ENCODE data around the gene SHISA9. TPM values are rescaled to one million over a fixed set of nuclear protein-coding genes. Genes with fewer than 3 reads are reported as not detected.

SHISA9 gene
- total and polyA plus RNA-seq, 2 experiments from 2014 or later, result 0.83 to 1.3 TPM

DNA sequence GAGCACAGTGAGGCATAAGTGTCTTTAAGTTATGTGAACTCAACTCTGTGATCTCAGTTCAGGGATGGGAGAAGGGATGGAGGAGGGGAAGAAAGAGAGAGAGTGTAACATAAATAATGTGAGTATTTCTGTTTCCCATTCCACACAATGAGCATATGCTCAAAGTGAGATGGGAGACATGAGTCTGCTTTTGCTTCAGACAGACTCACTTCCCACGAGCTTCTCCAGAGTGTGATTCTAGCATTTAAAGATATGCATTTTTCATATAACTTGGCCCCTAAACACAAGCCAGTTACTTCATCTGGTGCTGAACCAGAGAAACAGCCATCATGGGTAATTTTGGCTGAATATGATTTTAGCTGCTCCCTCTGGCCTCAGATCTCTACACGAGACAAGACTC, 35.0 kb downstream of the SHISA9 start:
- no peaks in the 10 kb centered on the region for H3K4me1 ChIP-seq (ENCODE audit: insufficient read depth)
- TF ChIP-seq EZH2phosphoT487 (IDR thresholded peaks at IDR 0.05; ENCODE audit: low read depth, severe bottlenecking, unreplicated experiment), result no peak
- TF ChIP-seq EZH2 (IDR thresholded peaks at IDR 0.05; ENCODE audit: borderline replicate concordance), result no peak
- TF ChIP-seq, protein P1, sequence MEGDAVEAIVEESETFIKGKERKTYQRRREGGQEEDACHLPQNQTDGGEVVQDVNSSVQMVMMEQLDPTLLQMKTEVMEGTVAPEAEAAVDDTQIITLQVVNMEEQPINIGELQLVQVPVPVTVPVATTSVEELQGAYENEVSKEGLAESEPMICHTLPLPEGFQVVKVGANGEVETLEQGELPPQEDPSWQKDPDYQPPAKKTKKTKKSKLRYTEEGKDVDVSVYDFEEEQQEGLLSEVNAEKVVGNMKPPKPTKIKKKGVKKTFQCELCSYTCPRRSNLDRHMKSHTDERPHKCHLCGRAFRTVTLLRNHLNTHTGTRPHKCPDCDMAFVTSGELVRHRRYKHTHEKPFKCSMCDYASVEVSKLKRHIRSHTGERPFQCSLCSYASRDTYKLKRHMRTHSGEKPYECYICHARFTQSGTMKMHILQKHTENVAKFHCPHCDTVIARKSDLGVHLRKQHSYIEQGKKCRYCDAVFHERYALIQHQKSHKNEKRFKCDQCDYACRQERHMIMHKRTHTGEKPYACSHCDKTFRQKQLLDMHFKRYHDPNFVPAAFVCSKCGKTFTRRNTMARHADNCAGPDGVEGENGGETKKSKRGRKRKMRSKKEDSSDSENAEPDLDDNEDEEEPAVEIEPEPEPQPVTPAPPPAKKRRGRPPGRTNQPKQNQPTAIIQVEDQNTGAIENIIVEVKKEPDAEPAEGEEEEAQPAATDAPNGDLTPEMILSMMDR (IDR thresholded peaks at IDR 0.05; ENCODE audit: poor library complexity), result no peak
- no peaks in the 10 kb centered on the region for H3K79me2 ChIP-seq
- H3K27me3 ChIP-seq, result no peaks in the 10 kb centered on the region
- H3K4me3 ChIP-seq, result no peak overlapping the region
- H3K27ac ChIP-seq, result no peak overlapping the region
- H3K4me2 ChIP-seq, result no peak overlapping the region
- no peak overlapping the region for H2AFZ ChIP-seq
- H4K20me1 ChIP-seq (ENCODE audit: insufficient read depth, poor library complexity, severe bottlenecking), result no peaks in the 10 kb centered on the region
- no peak for DNase-seq (ENCODE audit: low spot score)
- no peaks in the 10 kb centered on the region for H3K9me3 ChIP-seq (ENCODE audit: low read depth)
- no peaks in the 10 kb centered on the region for H3K9me2 ChIP-seq (replicated peaks; ENCODE audit: insufficient read depth)
- H3K36me3 ChIP-seq (replicated peaks; ENCODE audit: insufficient read depth, low read depth), result no peaks in the 10 kb centered on the region
- WGBS (ENCODE audit: low lambda C conversion rate, missing lambda C conversion rate), result 90% methylated on average over 2 of the region's 2 CpGs

- H3K36me3 ChIP-seq (replicated peaks; ENCODE audit: insufficient read depth, low read depth), result no peaks in the 10 kb centered on the region
- no peaks in the 10 kb centered on the region for H3K4me1 ChIP-seq (ENCODE audit: insufficient read depth)
- H3K27ac ChIP-seq, result no peak overlapping the region
- TF ChIP-seq, protein P1 (IDR thresholded peaks at IDR 0.05; ENCODE audit: poor library complexity), result no peak
- TF ChIP-seq EZH2phosphoT487 (IDR thresholded peaks at IDR 0.05; ENCODE audit: low read depth, severe bottlenecking, unreplicated experiment) (no peak), EZH2 (IDR thresholded peaks at IDR 0.05; ENCODE audit: borderline replicate concordance) (no peak)
- no peaks in the 10 kb centered on the region for H3K9me3 ChIP-seq (ENCODE audit: low read depth)
- no peak overlapping the region for H3K4me3 ChIP-seq
- H4K20me1 ChIP-seq (ENCODE audit: insufficient read depth, poor library complexity, severe bottlenecking), result no peaks in the 10 kb centered on the region
- no peak overlapping the region for H3K4me2 ChIP-seq
- no peak overlapping the region for H2AFZ ChIP-seq
- no peak for DNase-seq (ENCODE audit: low spot score)
- no peaks in the 10 kb centered on the region for H3K27me3 ChIP-seq
- H3K79me2 ChIP-seq, result no peaks in the 10 kb centered on the region
- H3K9me2 ChIP-seq (replicated peaks; ENCODE audit: insufficient read depth), result no peaks in the 10 kb centered on the region
- WGBS (ENCODE audit: low lambda C conversion rate, missing lambda C conversion rate), result 80% methylated on average over 3 of the region's 3 CpGs
Observed at GRCh38 chr16:12941896-12942295, 40.5 kb downstream of the SHISA9 start.

DNA sequence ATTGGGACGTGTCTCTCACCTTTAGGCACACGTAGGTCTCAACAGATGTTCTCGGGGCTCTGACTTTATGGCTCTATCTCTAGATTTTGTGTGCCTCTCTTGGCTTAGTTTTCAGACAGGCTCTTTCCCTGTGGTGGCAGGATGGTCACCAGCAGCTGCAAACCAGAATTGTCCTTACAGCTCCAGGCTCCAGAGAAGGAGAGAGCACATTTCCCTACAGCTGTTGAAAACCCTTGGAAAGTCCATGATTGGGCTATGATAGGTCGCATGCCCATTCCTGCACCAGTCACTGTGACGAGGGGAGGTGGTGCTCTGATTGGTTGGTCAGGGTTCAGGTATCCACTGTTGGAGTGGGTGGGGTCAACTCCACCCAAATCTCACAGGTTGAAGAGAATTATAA, 41.5 kb downstream of the SHISA9 start:
- Histone ChIP-seq H3K4me1 (ENCODE audit: insufficient read depth) (no peaks in the 10 kb centered on the region), H3K4me3 (no peak overlapping the region), H3K79me2 (no peaks in the 10 kb centered on the region), H3K9me3 (ENCODE audit: low read depth) (no peaks in the 10 kb centered on the region), H3K27me3 (no peaks in the 10 kb centered on the region), H3K36me3 (replicated peaks; ENCODE audit: insufficient read depth, low read depth) (no peaks in the 10 kb centered on the region), H3K4me2 (no peak overlapping the region), H4K20me1 (ENCODE audit: insufficient read depth, poor library complexity, severe bottlenecking) (no peaks in the 10 kb centered on the region), H2AFZ (no peak overlapping the region), H3K27ac (no peak overlapping the region), H3K9me2 (replicated peaks; ENCODE audit: insufficient read depth) (no peaks in the 10 kb centered on the region)
- no peak for TF ChIP-seq EZH2 (IDR thresholded peaks at IDR 0.05; ENCODE audit: borderline replicate concordance)
- no peak for TF ChIP-seq EZH2phosphoT487 (IDR thresholded peaks at IDR 0.05; ENCODE audit: low read depth, severe bottlenecking, unreplicated experiment)
- TF ChIP-seq, protein P1 (IDR thresholded peaks at IDR 0.05; ENCODE audit: poor library complexity), result no peak
- WGBS (ENCODE audit: low lambda C conversion rate, missing lambda C conversion rate), result 83% methylated on average over 5 of the region's 5 CpGs
- no peak for DNase-seq (ENCODE audit: low spot score)

- no peak for DNase-seq (ENCODE audit: low spot score)
- Histone ChIP-seq H3K4me3 (no peak overlapping the region), H2AFZ (no peak overlapping the region), H3K36me3 (replicated peaks; ENCODE audit: insufficient read depth, low read depth) (no peaks in the 10 kb centered on the region), H3K79me2 (no peaks in the 10 kb centered on the region), H3K9me3 (ENCODE audit: low read depth) (no peaks in the 10 kb centered on the region), H3K4me2 (no peak overlapping the region), H3K9me2 (replicated peaks; ENCODE audit: insufficient read depth) (no peaks in the 10 kb centered on the region), H3K27me3 (no peaks in the 10 kb centered on the region), H4K20me1 (ENCODE audit: insufficient read depth, poor library complexity, severe bottlenecking) (no peaks in the 10 kb centered on the region), H3K4me1 (ENCODE audit: insufficient read depth) (no peaks in the 10 kb centered on the region), H3K27ac (no peak overlapping the region)
- WGBS (ENCODE audit: low lambda C conversion rate, missing lambda C conversion rate), result 75% methylated on average over 3 of the region's 3 CpGs
- TF ChIP-seq EZH2 (IDR thresholded peaks at IDR 0.05; ENCODE audit: borderline replicate concordance) (no peak), EZH2phosphoT487 (IDR thresholded peaks at IDR 0.05; ENCODE audit: low read depth, severe bottlenecking, unreplicated experiment) (no peak)
- TF ChIP-seq, protein P1 (IDR thresholded peaks at IDR 0.05; ENCODE audit: poor library complexity), result no peak
Observed at GRCh38 chr16:12944300-12944699, 42.9 kb downstream of the SHISA9 start.

Data from hepatocyte (in vitro differentiated cells).